ENCODE results near the gene SUN3. TPM values are rescaled to one million over a fixed set of nuclear protein-coding genes. Genes with fewer than 3 reads are reported as not detected.

SUN3 gene
- total and polyA plus RNA-seq, 9 donors = not detected

- H3K4me3 ChIP-seq = no peak overlapping the region
- TF ChIP-seq CTCF (IDR thresholded peaks at IDR 0.05) (no peak), POLR2A (IDR thresholded peaks at IDR 0.05) (no peak), EP300 (IDR thresholded peaks at IDR 0.05) (no peak)
- no peaks in the 10 kb centered on the region for H3K4me1 ChIP-seq (ENCODE audit: insufficient read depth)
- no peak for DNase-seq
- no peak overlapping the region for H3K27ac ChIP-seq
- intact Hi-C loops (cut with DNase I) = no loop called here
- H3K36me3 ChIP-seq = no peaks in the 10 kb centered on the region
- H3K9me3 ChIP-seq = no peaks in the 10 kb centered on the region
- 67 to 77% (median 68%) methylated on average over 9 of the region's 9 CpGs for WGBS, 3 donors
- H3K27me3 ChIP-seq = no peaks in the 10 kb centered on the region
Measured at GRCh38 chr7:48045195-48045765, 16.4 kb upstream of the SUN3 start.

GRCh38 chr7:48042636-48043035 lies 13.7 kb upstream of the SUN3 start:
- Histone ChIP-seq H3K4me3 (no peak overlapping the region), H3K9me3 (no peaks in the 10 kb centered on the region), H3K27me3 (no peaks in the 10 kb centered on the region), H3K4me1 (ENCODE audit: insufficient read depth) (no peaks in the 10 kb centered on the region), H3K27ac (no peak overlapping the region), H3K36me3 (no peaks in the 10 kb centered on the region)
- no peak for TF ChIP-seq CTCF (IDR thresholded peaks at IDR 0.05)
- DNase-seq = no peak
- intact Hi-C loops (cut with DNase I) = no loop called here
- WGBS, 3 donors = 63 to 66% (median 63%) methylated on average over 3 of the region's 3 CpGs

- intact Hi-C loops (cut with DNase I) = no loop called here
- Histone ChIP-seq H3K9me3 (no peaks in the 10 kb centered on the region), H3K4me1 (ENCODE audit: insufficient read depth) (no peaks in the 10 kb centered on the region), H3K27me3 (no peaks in the 10 kb centered on the region), H3K4me3 (no peak overlapping the region), H3K36me3 (no peaks in the 10 kb centered on the region), H3K27ac (no peak overlapping the region)
- TF ChIP-seq EP300 (IDR thresholded peaks at IDR 0.05) (no peak), CTCF (IDR thresholded peaks at IDR 0.05) (no peak), POLR2A (IDR thresholded peaks at IDR 0.05) (no peak)
- DNase-seq = no peak
- WGBS, 3 donors = 53 to 74% (median 56%) methylated on average over 3 of the region's 3 CpGs
Measured at GRCh38 chr7:48042216-48042615, 13.3 kb upstream of the SUN3 start.

- Histone ChIP-seq H3K4me3 (no peak overlapping the region), H3K4me1 (ENCODE audit: insufficient read depth) (no peaks in the 10 kb centered on the region), H3K27ac (no peak overlapping the region), H3K36me3 (no peaks in the 10 kb centered on the region), H3K9me3 (no peaks in the 10 kb centered on the region), H3K27me3 (no peaks in the 10 kb centered on the region)
- 73 to 83% (median 74%) methylated on average over 3 of the region's 3 CpGs for WGBS, 3 donors
- TF ChIP-seq POLR2A (IDR thresholded peaks at IDR 0.05) (no peak), CTCF (IDR thresholded peaks at IDR 0.05) (no peak), EP300 (IDR thresholded peaks at IDR 0.05) (no peak)
- intact Hi-C loops (cut with DNase I) = no loop called here
- DNase-seq = no peak
Measured at GRCh38 chr7:48041653-48041970, 12.7 kb upstream of the SUN3 start.
